D721Med (cell line): Measurements from ENCODE around the gene RNU6-7.

Experiments
- DNase-seq: peaks from one replicate; pipeline ENCODE4 v3.0.0; 2011; ENCODE audit warnings: low spot score; ENCODE audit not compliant: insufficient read length
- FAIRE-seq: peaks from 2 replicates; lab custom pipeline; 2011; peaks lifted over from hg19 to GRCh38; lab: Jason Lieb, UNC
- CTCF ChIP-seq: IDR thresholded peaks from 2 replicates; pipeline ENCODE4 v1.5.1; 2012; ENCODE audit warnings: mild to moderate bottlenecking, control low read depth; ENCODE audit not compliant: insufficient read depth; ENCODE audit errors: missing control alignments

Gene RNU6-7

DNA sequence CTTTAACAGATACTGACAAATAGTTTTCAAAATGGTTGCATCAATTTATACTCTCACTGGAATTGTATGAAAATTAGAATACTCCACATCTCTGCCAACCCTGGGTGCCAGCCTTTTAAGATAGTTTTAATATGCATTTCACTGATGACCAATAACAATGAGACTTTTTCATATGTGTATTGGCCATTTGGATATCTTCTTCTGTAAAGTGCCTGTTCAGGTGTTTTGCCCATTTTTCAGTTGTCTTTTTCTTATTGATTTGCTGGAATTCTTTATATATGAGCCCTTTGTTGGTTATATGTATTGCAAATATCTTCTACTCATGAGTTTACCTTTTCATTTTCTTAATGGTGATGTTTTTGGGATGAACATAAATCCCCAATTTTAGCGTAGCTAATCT is 16.7 kb upstream of the RNU6-7 start:
- DNase-seq, result no peak
- no peak for FAIRE-seq
- no peak for TF ChIP-seq CTCF

DNA sequence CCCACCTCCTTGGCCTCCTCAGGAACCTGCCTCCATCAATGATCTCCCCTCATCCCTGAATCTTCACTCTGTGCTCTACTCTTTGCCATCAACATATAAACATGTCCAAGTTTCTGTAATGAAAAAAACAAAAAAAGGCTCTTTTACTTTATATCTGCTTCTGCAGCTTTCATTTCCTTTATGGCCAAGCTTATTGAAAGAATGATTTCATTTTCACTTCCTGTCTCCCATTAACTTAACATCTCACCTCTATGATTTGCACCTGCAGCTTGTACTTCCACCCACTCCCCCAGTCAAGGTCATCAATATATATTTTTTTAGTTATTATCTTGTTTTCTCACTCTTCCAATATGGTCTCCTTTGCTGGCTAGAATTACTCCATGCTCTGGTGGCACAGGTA is 15.6 kb upstream of the RNU6-7 start:
- no peak for FAIRE-seq
- no peak for TF ChIP-seq CTCF
- DNase-seq, result no peak

DNA sequence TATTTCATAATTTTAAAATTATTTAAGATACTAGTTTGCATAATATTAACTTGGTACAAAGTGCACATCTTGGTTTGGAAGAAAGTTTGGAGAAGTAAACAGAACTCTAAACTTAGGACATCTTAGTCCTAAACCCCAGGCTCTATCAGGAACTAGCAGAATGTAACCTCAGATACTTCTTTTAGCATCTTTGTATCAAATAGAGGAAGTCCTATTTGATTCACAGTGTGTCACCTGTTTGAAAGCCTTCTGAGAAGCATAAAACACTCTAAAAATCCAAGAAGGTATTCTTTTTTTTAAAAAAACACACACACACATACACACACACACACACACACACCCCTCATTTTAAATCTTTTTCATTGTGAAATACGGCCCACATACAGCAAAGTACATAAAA is 12.0 kb upstream of the RNU6-7 start:
- no peak for TF ChIP-seq CTCF
- DNase-seq (no peak), FAIRE-seq (no peak)

GRCh38 chr14:32190673-32191072 is 11.2 kb upstream of the RNU6-7 start:
- DNase-seq (no peak), FAIRE-seq (no peak)
- TF ChIP-seq CTCF, result no peak

GRCh38 chr14:32192712-32193373 is 9.0 kb upstream of the RNU6-7 start:
- DNase-seq, result no peak
- TF ChIP-seq CTCF, result no peak
- FAIRE-seq, result no peak

GRCh38 chr14:32193532-32193931 is 8.3 kb upstream of the RNU6-7 start:
- no peak for FAIRE-seq
- TF ChIP-seq CTCF, result no peak
- no peak for DNase-seq

DNA sequence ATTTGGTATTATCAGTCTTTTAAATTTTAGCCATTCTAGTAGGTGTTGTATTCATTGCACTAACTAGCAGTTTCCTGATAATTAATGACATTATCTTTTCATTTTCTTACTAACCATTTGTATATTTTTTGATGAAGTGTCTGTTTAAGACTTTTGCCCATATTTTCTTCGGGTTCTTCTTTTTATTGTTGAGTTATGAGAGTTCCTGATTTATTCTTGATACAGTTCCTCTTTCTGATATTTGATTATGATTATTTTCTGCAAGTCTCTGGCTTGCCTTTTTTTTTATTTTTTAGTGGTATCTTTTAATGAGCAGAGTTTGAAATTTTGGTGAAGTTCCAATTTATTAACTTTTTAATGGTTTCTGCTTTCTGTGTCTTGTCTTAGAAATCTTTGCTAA is 6.2 kb upstream of the RNU6-7 start:
- DNase-seq, result no peak
- TF ChIP-seq CTCF, result no peak
- FAIRE-seq, result no peak
